A549 (cell line): ENCODE measurements around the gene ATP9A. TPM values are rescaled to one million over a fixed set of nuclear protein-coding genes. Genes with fewer than 3 reads are reported as not detected.

Experiments
- ATAC-seq, 2 experiments: fragments of 200-7000 bp in 1 of 2; fragments of >200 bp in 1 of 2; cut with Nextera tagmentation in 1 of 2; cut with Tn5 transposase in 1 of 2; 3 replicates each; pipeline versions ENCODE4 v1.8.0 to v1.9.1; 2018 to 2020; ENCODE audit warnings: mild to moderate bottlenecking in 1 of 2, moderate library complexity in 1 of 2
- CTCF ChIA-PET: fragments of 300-600 bp; sonication (Branson Sonifier 250); formaldehyde crosslinking; extraction: SDS; loops from one replicate; lab custom pipeline; 2021; ENCODE audit warnings: antibody characterized with exemption, inconsistent platforms; lab: Yijun Ruan, JAX
- POLR2A ChIA-PET: fragments of 350-600 bp; formaldehyde crosslinking; extraction: SDS; loops from one replicate; lab custom pipeline; 2021; ENCODE audit warnings: antibody characterized with exemption, inconsistent platforms; lab: Yijun Ruan, JAX
- DNase-seq, 2 experiments: peaks; one replicate each; pipeline versions ENCODE4 v3.0.0 to v3.0.0-alpha.2; 2011 to 2016; ENCODE audit warnings: low read depth in 1 of 2, low spot score in 1 of 2
- FAIRE-seq: peaks from 2 replicates; lab custom pipeline; 2011; peaks lifted over from hg19 to GRCh38; lab: Jason Lieb, UNC
- H3K27ac ChIP-seq, 2 experiments: fragments of >200 bp; sonication (Bioruptor Twin); formaldehyde crosslinking; 3 replicates each; pipeline ENCODE4 v1.5.1; 2016 to 2017
- H3K4me1 ChIP-seq: fragments of >200 bp; sonication (Bioruptor Twin); formaldehyde crosslinking; 3 replicates; pipeline ENCODE4 v1.6.1; 2016
- H3K4me2 ChIP-seq: fragments of >200 bp; sonication (Bioruptor Twin); formaldehyde crosslinking; 3 replicates; pipeline ENCODE4 v1.6.1; 2016
- H3K4me3 ChIP-seq: fragments of >200 bp; sonication (Bioruptor Twin); formaldehyde crosslinking; 3 replicates; pipeline ENCODE4 v1.5.1; 2016
- H3K9me3 ChIP-seq: fragments of >200 bp; sonication (Bioruptor Twin); formaldehyde crosslinking; 3 replicates; pipeline ENCODE4 v1.6.1; 2016
- BHLHE40 ChIP-seq: IDR thresholded peaks from 2 replicates; pipeline ENCODE4 v1.6.1; 2012; ENCODE audit warnings: low read depth, low read length, inconsistent platforms
- CBX2 ChIP-seq: fragments of 200-600 bp; sonication (generic); IDR thresholded peaks from 2 replicates; pipeline ENCODE4 v1.6.1; 2016; ENCODE audit warnings: low read depth, mild to moderate bottlenecking, borderline replicate concordance
- EP300 ChIP-seq, 2 experiments: fragments of >200 bp; sonication (Bioruptor Twin); formaldehyde crosslinking; IDR thresholded peaks; 2 replicates in 1 of 2; 3 replicates in 1 of 2; pipeline ENCODE4 v1.6.1; 2016 to 2017
- HDAC2 ChIP-seq: fragments of 200-600 bp; sonication (generic); IDR thresholded peaks from 2 replicates; pipeline ENCODE4 v1.6.1; 2016
- HEYL ChIP-seq: fragments of 250-450 bp; sonication (Bioruptor Pico); IDR thresholded peaks from 2 replicates; pipeline ENCODE4 v1.8.0; 2021; ENCODE audit warnings: mild to moderate bottlenecking, moderate library complexity
- HMGXB4 ChIP-seq: fragments of 250-450 bp; sonication (Bioruptor Pico); IDR thresholded peaks from 2 replicates; pipeline ENCODE4 v1.5.0; 2021; ENCODE audit warnings: mild to moderate bottlenecking, moderate library complexity, borderline replicate concordance
- HOXA7 ChIP-seq: fragments of 250-450 bp; sonication (Bioruptor Pico); IDR thresholded peaks from 2 replicates; pipeline ENCODE4 v1.5.0; 2020; ENCODE audit warnings: mild to moderate bottlenecking, moderate library complexity
- KDM1A ChIP-seq: fragments of 200-600 bp; sonication (generic); IDR thresholded peaks from 2 replicates; pipeline ENCODE4 v1.6.1; 2016; ENCODE audit warnings: low read depth, mild to moderate bottlenecking
- MAX ChIP-seq: IDR thresholded peaks from 2 replicates; pipeline ENCODE4 v1.6.1; 2012
- NFE2L2 ChIP-seq: fragments of 150-350 bp; conservative IDR thresholded peaks from 2 replicates; pipeline ENCODE4 v1.6.1; 2014; ENCODE audit warnings: low read length
- NPAS2 ChIP-seq: fragments of 250-450 bp; sonication (Bioruptor Pico); IDR thresholded peaks from 2 replicates; pipeline ENCODE4 v1.8.0; 2022; ENCODE audit warnings: mild to moderate bottlenecking, moderate library complexity, borderline replicate concordance
- NR3C1 ChIP-seq: fragments of >200 bp; sonication (Bioruptor Twin); formaldehyde crosslinking; IDR thresholded peaks from 3 replicates; pipeline ENCODE4 v1.6.1; 2017
- PHF8 ChIP-seq: fragments of 200-600 bp; sonication (generic); IDR thresholded peaks from 2 replicates; pipeline ENCODE4 v1.6.1; 2016; ENCODE audit warnings: low read depth, mild to moderate bottlenecking, antibody characterized with exemption, moderate library complexity, borderline replicate concordance
- POLR2A ChIP-seq: IDR thresholded peaks from 2 replicates; pipeline ENCODE4 v1.6.1; 2012; ENCODE audit warnings: mild to moderate bottlenecking, low read length
- RAD21 ChIP-seq, 2 experiments: fragments of >200 bp in 1 of 2; sonication (Bioruptor Twin) in 1 of 2; formaldehyde crosslinking in 1 of 2; IDR thresholded peaks in 1 of 2; conservative IDR thresholded peaks in 1 of 2; 2 replicates in 1 of 2; 3 replicates in 1 of 2; pipeline ENCODE4 v1.6.1; 2012 to 2018; ENCODE audit warnings: inconsistent platforms in 1 of 2
- RARB ChIP-seq: fragments of 250-450 bp; sonication (Bioruptor Pico); IDR thresholded peaks from 2 replicates; pipeline ENCODE4 v1.8.0; 2021; ENCODE audit warnings: mild to moderate bottlenecking, moderate library complexity
- RCOR1 ChIP-seq: fragments of 150-350 bp; IDR thresholded peaks from 2 replicates; pipeline ENCODE4 v1.6.1; 2014; ENCODE audit warnings: antibody characterized with exemption, low read length, low read depth
- RNF2 ChIP-seq: fragments of 200-600 bp; sonication (generic); IDR thresholded peaks from 2 replicates; pipeline ENCODE4 v1.6.1; 2016; ENCODE audit warnings: low read depth, mild to moderate bottlenecking, antibody characterized with exemption, moderate library complexity, borderline replicate concordance
- SREBF2 ChIP-seq: fragments of 450-650 bp; IDR thresholded peaks from 2 replicates; pipeline ENCODE4 v1.6.1; 2014; ENCODE audit warnings: mild to moderate bottlenecking, moderate library complexity
- TFCP2L1 ChIP-seq: fragments of 250-450 bp; sonication (Bioruptor Pico); IDR thresholded peaks from 2 replicates; pipeline ENCODE4 v1.5.0; 2021; ENCODE audit warnings: mild to moderate bottlenecking
- USF2 ChIP-seq: fragments of 450-650 bp; IDR thresholded peaks from 2 replicates; pipeline ENCODE4 v1.6.1; 2014; ENCODE audit warnings: antibody characterized with exemption
- ZC3H11A ChIP-seq: fragments of 450-650 bp; IDR thresholded peaks from 2 replicates; pipeline ENCODE4 v1.6.1; 2014; ENCODE audit warnings: antibody characterized with exemption, mild to moderate bottlenecking
- ZSCAN20 ChIP-seq: fragments of 250-450 bp; sonication (Bioruptor Pico); IDR thresholded peaks from 2 replicates; pipeline ENCODE4 v1.8.0; 2022; ENCODE audit warnings: mild to moderate bottlenecking, moderate library complexity
- WGBS: methylation state at CpG from one replicate; pipeline ENCODE4 v1.1.6; 2017; ENCODE audit errors: missing lambda C conversion rate; 5-methylcytosine and 5-hydroxymethylcytosine counted together
- polyA plus RNA-seq, 4 experiments: library from polyadenylated mRNA; depleted of rRNA in 3 of 4; stranded (reverse); fragments of >200 nt; fragmentation: RNase III in 1 of 4; extraction: RNeasy Plus Mini Kit Qiagen cat#74134 plus additional on column Dnase treatment in 1 of 4; gene quantifications; 2 replicates in 3 of 4; 3 replicates in 1 of 4; pipeline ENCODE4 v1.2.3, GENCODE V29; 2011 to 2017
- TF ChIP-seq, protein P1 (sequence below): IDR thresholded peaks from 2 replicates; pipeline ENCODE4 v1.6.1; 2012
- TF ChIP-seq, protein P2 (sequence below): fragments of >200 bp; sonication (Bioruptor Twin); formaldehyde crosslinking; IDR thresholded peaks from 2 replicates; pipeline ENCODE4 v1.6.1; 2016
- TF ChIP-seq, protein P3 (sequence below): fragments of >200 bp; sonication (Bioruptor Twin); formaldehyde crosslinking; IDR thresholded peaks from 3 replicates; pipeline ENCODE4 v1.5.1; 2016

Gene ATP9A
- polyA plus RNA-seq, 2 of the 4 experiments (the other 2 are of a cell fraction) = 9.9 to 23.6 TPM

- no peak overlapping the region for H3K4me3 ChIP-seq
- no peak overlapping the region for H3K4me2 ChIP-seq
- no peak for ATAC-seq
- TF ChIP-seq RNF2 (no peak), EP300 (IDR thresholded peaks at IDR 0.05) (no peak), KDM1A (no peak), TFCP2L1 (no peak), BHLHE40 (no peak), ZSCAN20 (CRISPR knock-in tag) (no peak), NR3C1 (no peak), NPAS2 (CRISPR knock-in tag) (no peak), PHF8 (no peak), RCOR1 (no peak), NFE2L2 (no peak)
- TF ChIP-seq, protein P1, sequence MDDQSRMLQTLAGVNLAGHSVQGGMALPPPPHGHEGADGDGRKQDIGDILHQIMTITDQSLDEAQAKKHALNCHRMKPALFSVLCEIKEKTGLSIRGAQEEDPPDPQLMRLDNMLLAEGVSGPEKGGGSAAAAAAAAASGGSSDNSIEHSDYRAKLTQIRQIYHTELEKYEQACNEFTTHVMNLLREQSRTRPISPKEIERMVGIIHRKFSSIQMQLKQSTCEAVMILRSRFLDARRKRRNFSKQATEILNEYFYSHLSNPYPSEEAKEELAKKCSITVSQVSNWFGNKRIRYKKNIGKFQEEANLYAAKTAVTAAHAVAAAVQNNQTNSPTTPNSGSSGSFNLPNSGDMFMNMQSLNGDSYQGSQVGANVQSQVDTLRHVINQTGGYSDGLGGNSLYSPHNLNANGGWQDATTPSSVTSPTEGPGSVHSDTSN = no peak
- ChIA-PET CTCF (interaction anchor here (1.0 to 5.7 kb wide), 5 partner anchors 13 to 596 kb away, joined by 3 to 43 read pairs (median 3); no protein-coding TSS in a partner anchor), POLR2A (no interaction called here)
- no peaks in the 10 kb centered on the region for H3K9me3 ChIP-seq
- no peak for FAIRE-seq
- DNase-seq = no peak
- no peak overlapping the region for H3K27ac ChIP-seq
- H3K4me1 ChIP-seq = peaks cover 7% of the 10 kb centered on the region; the same call in 1 of the 3 replicates
- WGBS = 88% methylated on average over 13 of the region's 13 CpGs
Observed at GRCh38 chr20:51583073-51583472, 185.1 kb downstream of the ATP9A start.

GRCh38 chr20:51581571-51581970 lies 186.6 kb downstream of the ATP9A start:
- H3K9me3 ChIP-seq = no peaks in the 10 kb centered on the region
- ATAC-seq (no peak), FAIRE-seq (no peak), DNase-seq (no peak)
- H3K4me2 ChIP-seq = no peak overlapping the region
- CTCF ChIA-PET = interaction anchor here (0.8 to 5.7 kb wide), 5 partner anchors 13 to 209 kb away, joined by 3 to 43 read pairs (median 7); no protein-coding TSS in a partner anchor
- TF ChIP-seq CBX2 = no peak
- TF ChIP-seq HDAC2 = no peak
- no peak for TF ChIP-seq HMGXB4 (CRISPR knock-in tag)
- no peak for TF ChIP-seq ZC3H11A
- TF ChIP-seq, protein P2, sequence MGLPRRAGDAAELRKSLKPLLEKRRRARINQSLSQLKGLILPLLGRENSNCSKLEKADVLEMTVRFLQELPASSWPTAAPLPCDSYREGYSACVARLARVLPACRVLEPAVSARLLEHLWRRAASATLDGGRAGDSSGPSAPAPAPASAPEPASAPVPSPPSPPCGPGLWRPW = no peak
- no peak for TF ChIP-seq MAX
- no peak for TF ChIP-seq HEYL (CRISPR knock-in tag)
- TF ChIP-seq RAD21 (conservative IDR thresholded peaks at IDR 0.05 in 1 of 2, IDR thresholded peaks at IDR 0.05 in 1 of 2) = no peak
- TF ChIP-seq NFE2L2 = no peak
- no peak for TF ChIP-seq SREBF2
- TF ChIP-seq EP300 (IDR thresholded peaks at IDR 0.05) = no peak
- no peak for TF ChIP-seq RCOR1
- TF ChIP-seq, protein P3, sequence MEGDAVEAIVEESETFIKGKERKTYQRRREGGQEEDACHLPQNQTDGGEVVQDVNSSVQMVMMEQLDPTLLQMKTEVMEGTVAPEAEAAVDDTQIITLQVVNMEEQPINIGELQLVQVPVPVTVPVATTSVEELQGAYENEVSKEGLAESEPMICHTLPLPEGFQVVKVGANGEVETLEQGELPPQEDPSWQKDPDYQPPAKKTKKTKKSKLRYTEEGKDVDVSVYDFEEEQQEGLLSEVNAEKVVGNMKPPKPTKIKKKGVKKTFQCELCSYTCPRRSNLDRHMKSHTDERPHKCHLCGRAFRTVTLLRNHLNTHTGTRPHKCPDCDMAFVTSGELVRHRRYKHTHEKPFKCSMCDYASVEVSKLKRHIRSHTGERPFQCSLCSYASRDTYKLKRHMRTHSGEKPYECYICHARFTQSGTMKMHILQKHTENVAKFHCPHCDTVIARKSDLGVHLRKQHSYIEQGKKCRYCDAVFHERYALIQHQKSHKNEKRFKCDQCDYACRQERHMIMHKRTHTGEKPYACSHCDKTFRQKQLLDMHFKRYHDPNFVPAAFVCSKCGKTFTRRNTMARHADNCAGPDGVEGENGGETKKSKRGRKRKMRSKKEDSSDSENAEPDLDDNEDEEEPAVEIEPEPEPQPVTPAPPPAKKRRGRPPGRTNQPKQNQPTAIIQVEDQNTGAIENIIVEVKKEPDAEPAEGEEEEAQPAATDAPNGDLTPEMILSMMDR = no peak
- no peak for TF ChIP-seq RARB (CRISPR knock-in tag)
- no peak for TF ChIP-seq USF2
- TF ChIP-seq POLR2A = no peak
- TF ChIP-seq HOXA7 (CRISPR knock-in tag) = no peak
- peaks cover 7% of the 10 kb centered on the region; the same call in 1 of the 3 replicates for H3K4me1 ChIP-seq
- POLR2A ChIA-PET = no interaction called here
- no peak overlapping the region for H3K4me3 ChIP-seq
- H3K27ac ChIP-seq = no peak overlapping the region
